22Rv1 (cell line): ENCODE data around the gene LTB4R.
"Not testable (repeated sequence)": the region's sequence is repeated elsewhere in the genome, so short reads cannot be mapped to it uniquely, and the experiment has no call there.

Experiments
- H3K27ac ChIP-seq: fragments of 450-650 bp; 2 replicates; pipeline ENCODE4 v1.5.1; 2017
- ZFX ChIP-seq: fragments of 450-650 bp; IDR thresholded peaks from 2 replicates; pipeline ENCODE4 v1.6.1; 2017; ENCODE audit warnings: antibody characterized with exemption, borderline replicate concordance
- TF ChIP-seq, protein P1 (sequence below): fragments of 450-650 bp; IDR thresholded peaks from 2 replicates; pipeline ENCODE4 v1.5.1; 2017; ENCODE audit warnings: mild to moderate bottlenecking

Gene LTB4R

DNA sequence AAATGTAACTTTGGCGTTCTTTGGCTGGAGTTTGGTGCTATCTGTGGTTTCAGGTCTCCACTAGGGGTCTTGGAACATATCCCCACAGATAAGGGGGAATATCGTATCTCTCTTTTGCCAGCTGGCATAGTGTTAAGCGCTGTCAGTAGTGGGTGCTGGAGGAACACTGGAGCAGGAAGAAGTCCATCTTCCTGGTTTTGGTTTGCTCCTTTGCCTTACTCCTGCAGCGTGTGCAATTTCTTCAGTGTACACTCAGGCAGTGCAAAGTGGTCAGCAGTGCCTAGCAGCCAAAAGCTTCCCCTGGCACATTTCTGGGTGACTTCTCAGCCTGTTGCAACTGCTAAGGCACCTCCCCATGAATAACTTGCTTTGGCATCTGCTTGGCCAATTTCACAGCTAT, 40.2 kb downstream of the LTB4R start:
- no peak overlapping the region for H3K27ac ChIP-seq
- TF ChIP-seq ZFX: no peak
- TF ChIP-seq, protein P1, sequence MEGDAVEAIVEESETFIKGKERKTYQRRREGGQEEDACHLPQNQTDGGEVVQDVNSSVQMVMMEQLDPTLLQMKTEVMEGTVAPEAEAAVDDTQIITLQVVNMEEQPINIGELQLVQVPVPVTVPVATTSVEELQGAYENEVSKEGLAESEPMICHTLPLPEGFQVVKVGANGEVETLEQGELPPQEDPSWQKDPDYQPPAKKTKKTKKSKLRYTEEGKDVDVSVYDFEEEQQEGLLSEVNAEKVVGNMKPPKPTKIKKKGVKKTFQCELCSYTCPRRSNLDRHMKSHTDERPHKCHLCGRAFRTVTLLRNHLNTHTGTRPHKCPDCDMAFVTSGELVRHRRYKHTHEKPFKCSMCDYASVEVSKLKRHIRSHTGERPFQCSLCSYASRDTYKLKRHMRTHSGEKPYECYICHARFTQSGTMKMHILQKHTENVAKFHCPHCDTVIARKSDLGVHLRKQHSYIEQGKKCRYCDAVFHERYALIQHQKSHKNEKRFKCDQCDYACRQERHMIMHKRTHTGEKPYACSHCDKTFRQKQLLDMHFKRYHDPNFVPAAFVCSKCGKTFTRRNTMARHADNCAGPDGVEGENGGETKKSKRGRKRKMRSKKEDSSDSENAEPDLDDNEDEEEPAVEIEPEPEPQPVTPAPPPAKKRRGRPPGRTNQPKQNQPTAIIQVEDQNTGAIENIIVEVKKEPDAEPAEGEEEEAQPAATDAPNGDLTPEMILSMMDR: no peak

DNA sequence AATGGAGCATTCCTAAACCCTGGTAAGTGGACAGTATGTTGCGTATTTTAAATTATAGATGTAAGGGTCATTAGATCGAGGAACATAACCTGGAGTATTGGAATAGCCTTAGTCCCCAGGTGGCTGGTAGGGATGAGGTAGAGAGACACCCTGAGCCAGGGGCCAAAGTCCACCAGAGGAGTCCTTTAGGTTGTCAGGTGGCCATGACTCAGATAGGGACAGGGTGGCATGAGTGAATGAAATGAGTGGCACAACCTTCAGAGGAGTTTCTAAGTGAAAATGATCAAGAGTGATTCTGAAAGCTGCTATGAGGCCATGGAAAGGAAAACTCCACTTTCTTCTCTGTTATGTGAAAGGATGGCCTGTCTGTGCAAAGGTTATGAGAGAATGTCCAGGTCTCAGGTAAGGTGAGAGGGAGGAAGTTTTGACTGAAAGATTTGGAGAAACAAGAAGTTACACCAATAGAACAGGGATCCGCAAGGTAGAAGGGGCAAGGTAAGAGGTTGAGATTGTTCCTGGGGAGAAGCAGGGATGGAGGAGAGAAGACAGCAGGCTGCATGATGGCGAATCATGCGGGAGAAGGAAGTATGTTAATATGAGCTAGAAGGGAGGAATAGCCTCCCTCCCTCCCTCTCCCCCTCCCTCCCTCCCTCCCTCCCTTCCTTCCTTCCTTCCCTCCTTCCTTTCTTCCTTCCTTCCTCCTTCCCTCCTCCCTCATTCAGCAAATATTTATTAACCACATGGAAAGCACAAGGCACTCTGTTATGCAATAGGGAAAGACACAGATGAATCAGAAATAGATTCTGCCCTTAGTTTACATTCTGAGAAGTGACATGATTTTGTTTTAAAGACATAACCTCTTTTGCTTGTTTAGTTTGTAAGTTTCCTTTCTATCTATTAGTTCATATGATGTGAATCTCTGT, 42.5 kb downstream of the LTB4R start:
- TF ChIP-seq ZFX: no peak
- TF ChIP-seq, protein P1: no peak

DNA sequence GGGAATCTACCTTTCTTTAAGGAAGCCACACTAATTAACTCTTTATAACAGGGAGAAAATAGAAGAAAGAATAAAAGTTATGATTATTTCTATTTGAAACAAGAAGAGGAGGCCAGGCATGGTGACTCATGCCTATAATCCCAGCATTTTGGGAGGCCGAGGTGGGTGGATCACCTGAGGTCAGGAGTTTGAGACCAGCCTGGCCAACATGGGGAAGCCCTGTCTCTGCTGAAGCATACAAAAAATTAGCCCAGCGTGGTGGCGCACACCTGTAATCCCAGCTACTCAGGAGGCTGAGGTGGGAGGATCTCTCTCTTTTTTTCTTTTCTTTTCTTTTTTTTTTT, 43.2 kb downstream of the LTB4R start:
- not testable (repeated sequence) for H3K27ac ChIP-seq

More for the DNA sequence above, 42.5 kb downstream of the LTB4R start:
- H3K27ac ChIP-seq: no peak overlapping the region

DNA sequence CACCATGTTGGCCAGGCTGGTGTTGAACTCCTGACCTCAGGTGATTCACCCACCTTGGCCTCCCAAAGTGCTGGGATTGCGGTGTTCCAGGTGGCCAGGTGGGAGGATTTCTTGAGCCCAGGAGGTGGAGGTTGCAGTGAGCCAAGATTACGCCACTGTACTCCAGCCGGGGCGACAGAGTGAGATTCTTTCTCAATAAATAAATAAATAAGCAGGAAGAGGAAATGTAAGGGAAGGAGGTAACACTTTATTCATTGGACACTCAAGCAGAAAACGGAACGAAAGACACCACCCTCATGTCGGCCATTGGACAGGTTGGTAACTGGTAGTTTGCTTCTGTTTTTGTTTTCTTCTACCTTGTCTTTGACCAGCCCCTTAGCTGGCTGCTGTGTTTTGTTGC, 43.7 kb downstream of the LTB4R start:
- H3K27ac ChIP-seq: no peak overlapping the region
- no peak for TF ChIP-seq ZFX
- TF ChIP-seq, protein P1: no peak

DNA sequence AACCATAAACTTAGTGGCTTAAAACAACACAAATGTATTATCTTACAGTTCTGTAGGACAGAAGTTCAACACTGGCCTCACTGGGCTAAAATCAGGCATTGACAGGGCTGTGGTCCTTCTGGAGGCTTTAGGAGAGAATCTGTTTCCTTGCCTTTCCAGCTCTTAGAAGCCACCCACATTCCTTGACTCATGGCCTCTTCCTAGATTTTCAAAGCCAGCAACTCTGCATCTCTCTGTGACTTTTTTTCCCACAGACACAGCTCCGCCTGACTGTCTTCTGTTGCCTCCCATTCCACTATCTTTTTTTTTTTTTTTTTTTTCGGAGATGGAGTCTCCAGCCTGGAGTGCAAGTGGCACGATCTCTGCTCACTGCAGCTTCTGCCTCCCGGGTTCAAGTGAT, 44.9 kb downstream of the LTB4R start:
- no peak overlapping the region for H3K27ac ChIP-seq
- TF ChIP-seq ZFX: no peak
- TF ChIP-seq, protein P1: no peak

DNA sequence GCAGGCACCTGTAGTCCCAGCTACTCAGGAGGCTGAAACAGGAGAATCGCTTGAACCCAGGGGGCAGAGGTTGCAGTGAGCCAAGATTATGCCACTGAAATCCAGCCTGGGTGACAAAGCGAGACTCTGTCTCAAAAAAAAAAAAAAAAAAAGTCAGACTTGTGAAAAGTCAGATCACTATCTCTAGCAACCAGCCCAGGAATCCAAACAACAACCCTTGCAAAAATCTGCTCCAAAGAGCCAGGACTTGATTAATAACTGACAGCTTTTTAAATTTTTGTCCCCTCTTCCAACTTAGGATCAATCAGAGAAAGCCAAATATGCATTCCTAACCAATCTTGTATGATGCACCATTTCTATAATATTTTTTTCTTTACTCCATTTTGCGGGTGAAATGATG, 49.0 kb downstream of the LTB4R start:
- no peak overlapping the region for H3K27ac ChIP-seq
- no peak for TF ChIP-seq ZFX
- TF ChIP-seq, protein P1: no peak

DNA sequence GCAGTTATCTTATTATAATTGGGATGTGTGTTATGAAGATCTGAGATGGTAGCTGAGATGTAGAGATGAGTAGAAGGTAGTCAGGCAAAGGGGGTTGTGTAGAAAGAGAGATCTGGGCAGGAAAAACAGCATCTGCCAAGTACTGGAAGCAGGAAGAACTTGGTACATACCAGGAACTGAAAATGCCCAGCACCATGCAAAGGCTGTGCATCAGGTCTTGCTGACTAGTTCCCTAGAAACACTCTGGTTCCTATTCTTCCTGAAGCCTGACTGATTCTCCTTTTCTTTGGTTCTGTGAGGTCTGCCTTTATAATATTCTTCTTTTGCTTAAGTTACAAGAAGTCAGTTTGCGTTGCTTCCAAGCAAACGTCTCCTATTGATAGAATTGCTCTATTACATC, 50.0 kb downstream of the LTB4R start:
- TF ChIP-seq ZFX: no peak
- TF ChIP-seq, protein P1: no peak
- H3K27ac ChIP-seq: no peak overlapping the region
